ENCODE data around the gene HBP1. TPM values are rescaled to one million over a fixed set of nuclear protein-coding genes. Genes with fewer than 3 reads are reported as not detected.

Gene HBP1
- total RNA-seq, 4 donors from 2014 or later: 59.5 to 170 (median 88.3) TPM

GRCh38 chr7:107209565-107209964, 40.8 kb downstream of the HBP1 start:
- H3K27me3 ChIP-seq: no peaks in the 10 kb centered on the region
- in situ Hi-C loops (cut with MboI; ENCODE audit: low pct_ligation_motif_present in 1 of 4, low pct_unique_long_range_greater_than_20kb in 1 of 4, low sequenced_read_pairs in 3 of 4) (no loop called here), intact Hi-C loops (cut with DNase I; ENCODE audit: low total_unique reads) (no loop called here)
- H3K27ac ChIP-seq: no peak overlapping the region
- peaks cover 0 to 10% (median 3%) of the 10 kb centered on the region in 4 donors for H3K36me3 ChIP-seq
- peaks cover 0 to 3% of the 10 kb centered on the region in 2 donors for H3K9me3 ChIP-seq
- WGBS, 2 donors (ENCODE audit: low coverage in 1 of 2): 72 to 77% methylated on average over 4 of the region's 4 CpGs
- DNase-seq: no peak
- peaks cover 0 to 3% (median 0%) of the 10 kb centered on the region in 4 donors for H3K4me1 ChIP-seq
- H3K4me3 ChIP-seq: no peak overlapping the region
- TF ChIP-seq EP300 (IDR thresholded peaks at IDR 0.05; ENCODE audit: low read depth) (no peak), CTCF (IDR thresholded peaks at IDR 0.05) (no peak), POLR2A (IDR thresholded peaks at IDR 0.05) (no peak), POLR2AphosphoS5 (IDR thresholded peaks at IDR 0.05) (no peak)

DNA sequence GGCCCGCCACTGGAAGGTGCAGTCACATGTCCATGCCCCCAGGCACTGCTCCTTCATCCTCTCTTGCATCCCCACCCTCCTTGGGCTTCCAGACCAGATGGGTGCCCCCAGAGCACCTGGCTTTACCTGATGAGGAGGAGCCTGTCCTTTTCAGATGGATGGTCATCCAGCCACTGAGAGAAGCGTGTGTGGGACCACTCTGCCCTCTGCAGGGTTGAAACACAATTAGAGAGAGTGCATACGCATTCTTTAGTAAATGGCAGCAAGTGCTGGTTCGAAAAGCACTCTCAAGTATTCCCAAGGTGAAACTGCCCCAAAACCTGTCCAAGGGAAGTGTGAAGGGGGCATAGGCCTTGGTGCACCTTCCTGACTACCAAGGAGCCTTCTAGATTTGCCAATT, 41.6 kb downstream of the HBP1 start:
- H3K9me3 ChIP-seq: peaks cover 0 to 3% of the 10 kb centered on the region in 2 donors
- H3K4me3 ChIP-seq: no peak overlapping the region
- H3K36me3 ChIP-seq: peaks cover 0 to 7% (median 1%) of the 10 kb centered on the region in 4 donors
- no peaks in the 10 kb centered on the region for H3K27me3 ChIP-seq
- H3K4me1 ChIP-seq: peaks cover 0 to 3% (median 0%) of the 10 kb centered on the region in 4 donors
- in situ Hi-C loops (cut with MboI; ENCODE audit: low pct_ligation_motif_present in 1 of 4, low pct_unique_long_range_greater_than_20kb in 1 of 4, low sequenced_read_pairs in 3 of 4): no loop called here
- TF ChIP-seq POLR2A (IDR thresholded peaks at IDR 0.05): no peak
- TF ChIP-seq POLR2AphosphoS5 (IDR thresholded peaks at IDR 0.05): no peak
- no peak for TF ChIP-seq CTCF (IDR thresholded peaks at IDR 0.05)
- no peak for TF ChIP-seq EP300 (IDR thresholded peaks at IDR 0.05; ENCODE audit: low read depth)
- H3K27ac ChIP-seq: no peak overlapping the region
- intact Hi-C loops (cut with DNase I; ENCODE audit: low total_unique reads): no loop called here
- 94% methylated on average over 4 of the region's 4 CpGs; no CpG with 5 or more reads in 1 of the 2 donors for WGBS, 2 donors (ENCODE audit: low coverage in 1 of 2)
- no peak for DNase-seq

- TF ChIP-seq POLR2AphosphoS5 (IDR thresholded peaks at IDR 0.05) (no peak), CTCF (IDR thresholded peaks at IDR 0.05) (no peak), POLR2A (IDR thresholded peaks at IDR 0.05) (no peak), EP300 (IDR thresholded peaks at IDR 0.05; ENCODE audit: low read depth) (no peak)
- Histone ChIP-seq H3K27me3 (no peaks in the 10 kb centered on the region), H3K4me3 (no peak overlapping the region), H3K27ac (no peak overlapping the region), H3K4me1 (peaks cover 0 to 3% (median 0%) of the 10 kb centered on the region in 4 donors), H3K36me3 (no peaks in the 10 kb centered on the region), H3K9me3 (peaks cover 0 to 3% of the 10 kb centered on the region in 2 donors)
- no peak for DNase-seq
- in situ Hi-C loops (cut with MboI; ENCODE audit: low pct_ligation_motif_present in 1 of 4, low pct_unique_long_range_greater_than_20kb in 1 of 4, low sequenced_read_pairs in 3 of 4): no loop called here
- intact Hi-C loops (cut with DNase I; ENCODE audit: low total_unique reads): no loop called here
- WGBS, 2 donors (ENCODE audit: low coverage in 1 of 2): 75% methylated on average over 1 to 2 of the region's 2 CpGs
Measured at GRCh38 chr7:107212725-107213124, 43.9 kb downstream of the HBP1 start.

DNA sequence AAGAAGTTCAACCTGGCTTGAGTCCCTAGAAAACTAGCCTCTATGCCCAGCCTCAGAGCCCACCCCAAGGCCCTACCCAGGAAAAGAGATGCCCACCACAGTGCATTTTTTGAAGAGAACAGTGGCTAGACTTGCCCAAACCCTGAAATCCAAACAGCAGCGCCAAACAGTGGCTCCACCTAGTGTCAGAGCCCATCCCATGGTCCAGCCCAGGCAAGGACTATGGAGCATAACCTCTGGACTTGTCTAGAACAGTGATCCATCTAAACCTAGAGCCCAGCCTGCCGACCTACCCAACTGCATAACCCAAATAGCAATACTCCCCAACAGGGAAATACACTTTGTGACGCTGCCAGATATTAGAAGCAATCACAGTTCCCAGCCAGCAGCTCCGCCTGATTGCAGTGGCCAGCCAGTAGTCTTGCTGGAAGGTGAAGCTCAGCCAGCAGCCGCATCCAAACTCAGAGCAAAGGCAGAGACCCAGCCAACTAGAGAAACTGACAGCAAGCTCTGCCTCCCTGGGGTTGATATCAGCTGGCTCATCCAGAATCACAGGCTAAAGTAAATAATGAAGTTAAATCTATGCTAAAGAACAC, 44.5 kb downstream of the HBP1 start:
- Histone ChIP-seq H3K9me3 (peaks cover 0 to 3% of the 10 kb centered on the region in 2 donors), H3K4me1 (no peaks in the 10 kb centered on the region), H3K4me3 (no peak overlapping the region), H3K36me3 (no peaks in the 10 kb centered on the region), H3K27me3 (no peaks in the 10 kb centered on the region), H3K27ac (no peak overlapping the region)
- WGBS, 2 donors (ENCODE audit: low coverage in 1 of 2): 88% methylated on average over 5 of the region's 5 CpGs; no CpG with 5 or more reads in 1 of the 2 donors
- TF ChIP-seq EP300 (IDR thresholded peaks at IDR 0.05; ENCODE audit: low read depth) (no peak), POLR2A (IDR thresholded peaks at IDR 0.05) (no peak), CTCF (IDR thresholded peaks at IDR 0.05) (no peak), POLR2AphosphoS5 (IDR thresholded peaks at IDR 0.05) (no peak)
- no peak for DNase-seq
- intact Hi-C loops (cut with DNase I; ENCODE audit: low total_unique reads) (no loop called here), in situ Hi-C loops (cut with MboI; ENCODE audit: low pct_ligation_motif_present in 1 of 4, low pct_unique_long_range_greater_than_20kb in 1 of 4, low sequenced_read_pairs in 3 of 4) (no loop called here)
